ENCODE results near the gene SPATA33.
"Not testable (repeated sequence)": the region's sequence is repeated elsewhere in the genome, so short reads cannot be mapped to it uniquely, and the experiment has no call there.

DNA sequence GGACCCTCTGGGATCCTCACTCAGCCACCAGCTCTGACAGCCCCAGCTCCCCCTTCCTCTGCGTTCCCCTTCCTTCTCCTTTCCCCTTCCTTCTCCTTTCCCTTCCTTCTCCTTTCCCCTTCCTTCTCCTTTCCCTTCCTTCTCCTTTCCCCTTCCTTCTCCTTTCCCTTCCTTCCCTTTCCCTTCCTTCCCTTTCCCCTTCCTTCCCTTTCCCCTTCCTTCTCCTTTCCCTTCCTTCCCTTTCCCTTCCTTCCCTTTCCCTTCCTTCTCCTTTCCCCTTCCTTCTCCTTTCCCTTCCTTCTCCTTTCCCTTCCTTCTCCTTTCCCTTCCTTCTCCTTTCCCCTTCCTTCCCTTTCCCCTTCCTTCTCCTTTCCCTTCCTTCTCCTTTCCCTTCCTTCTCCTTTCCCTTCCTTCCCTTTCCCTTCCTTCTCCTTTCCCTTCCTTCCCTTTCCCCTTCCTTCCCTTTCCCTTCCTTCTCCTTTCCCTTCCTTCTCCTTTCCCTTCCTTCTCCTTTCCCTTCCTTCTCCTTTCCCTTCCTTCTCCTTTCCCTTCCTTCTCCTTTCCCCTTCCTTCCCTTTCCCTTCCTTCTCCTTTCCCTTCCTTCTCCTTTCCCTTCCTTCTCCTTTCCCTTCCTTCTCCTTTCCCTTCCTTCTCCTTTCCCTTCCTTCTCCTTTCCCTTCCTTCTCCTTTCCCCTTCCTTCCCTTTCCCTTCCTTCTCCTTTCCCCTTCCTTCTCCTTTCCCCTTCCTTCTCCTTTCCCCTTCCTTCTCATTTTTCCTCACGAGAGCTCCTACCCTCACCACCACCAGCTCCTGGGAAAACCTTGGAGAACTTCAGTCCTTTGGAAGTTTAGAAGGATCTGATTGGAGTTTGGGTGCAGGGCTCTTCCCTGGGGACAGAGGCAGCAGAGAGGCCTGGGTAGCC is 22.9 kb upstream of the SPATA33 start:
- not testable (repeated sequence) for TF ChIP-seq EZH2phosphoT487 (IDR thresholded peaks at IDR 0.05; ENCODE audit: insufficient read depth, low read depth); EZH2 (IDR thresholded peaks at IDR 0.05; ENCODE audit: insufficient read depth, poor library complexity, severe bottlenecking)

Data from GM23248 (cell line).